GM23248 (cell line): ENCODE measurements around the gene ZBTB34.

ENCODE experiments used
- EZH2 ChIP-seq: fragments of 200-600 bp; sonication (generic); IDR thresholded peaks from 2 replicates; pipeline ENCODE4 v1.6.1; 2018; ENCODE audit warnings: antibody characterized with exemption, mild to moderate bottlenecking; ENCODE audit not compliant: insufficient read depth, poor library complexity, severe bottlenecking
- EZH2phosphoT487 ChIP-seq: fragments of 200-600 bp; sonication (generic); IDR thresholded peaks from 2 replicates; pipeline ENCODE4 v1.6.1; 2018; ENCODE audit warnings: antibody characterized with exemption, moderate library complexity, mild to moderate bottlenecking, low read depth; ENCODE audit not compliant: insufficient read depth

- TF ChIP-seq EZH2phosphoT487: no peak
- no peak for TF ChIP-seq EZH2
Observed at GRCh38 chr9:126886034-126886822, 25.8 kb downstream of the ZBTB34 start.
